ENCODE measurements around the gene OR7C1. TPM values are rescaled to one million over a fixed set of nuclear protein-coding genes. Genes with fewer than 3 reads are reported as not detected.

The OR7C1 gene
- total and polyA plus RNA-seq, 2 of the 8 experiments (the other 6 are each of a cell fraction or from before 2014, with no cell fraction given): not detected

DNA sequence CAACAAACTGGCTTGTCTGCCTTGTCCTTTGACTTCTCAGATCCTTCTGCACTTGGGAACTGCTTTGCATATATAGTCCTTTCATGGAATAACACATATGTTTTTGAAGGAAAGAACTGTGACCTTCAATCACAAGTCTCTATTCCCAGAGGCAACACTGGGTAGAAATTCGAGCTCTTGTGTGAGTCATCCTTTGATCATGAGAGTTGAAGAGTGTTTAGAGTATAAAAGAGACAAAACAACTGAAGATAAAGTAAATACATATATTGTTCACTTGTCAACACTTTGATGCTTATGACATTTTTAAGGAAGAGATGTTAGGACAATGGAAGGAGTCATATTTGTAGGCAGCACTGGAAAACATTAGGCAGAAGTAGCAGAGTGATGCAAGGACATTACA lies 5.2 kb upstream of the OR7C1 start:
- no peak overlapping the region for H2AFZ ChIP-seq (ENCODE audit: low read length)
- no peak overlapping the region for H3K9ac ChIP-seq (replicated peaks in 1 of 4; ENCODE audit: extremely low read depth in 1 of 4, low read depth in 3 of 4, low read length in 3 of 4)
- H2BK15ac ChIP-seq (ENCODE audit: low read length): no peak overlapping the region
- H3K27me3 ChIP-seq (replicated peaks in 1 of 4; ENCODE audit: control insufficient read depth in 3 of 4, extremely low read depth in 1 of 4, insufficient read depth in 3 of 4, low read length in 3 of 4): no peaks in the 10 kb centered on the region
- H3K4ac ChIP-seq (replicated peaks; ENCODE audit: insufficient read length, low read depth, low read length): no peak overlapping the region
- WGBS, 2 experiments (ENCODE audit: extremely low coverage in 1 of 2, insufficient coverage in 1 of 2, insufficient read length in 1 of 2, insufficient replicate concordance in 2 of 2, low coverage in 1 of 2, low lambda C conversion rate in 2 of 2, missing lambda C conversion rate in 1 of 2): 43% methylated on average over 1 of the region's 1 CpG; no CpG with 5 or more reads in 1 of the 2 experiments
- H3K4me3 ChIP-seq (ENCODE audit: extremely low read depth in 1 of 4, insufficient read depth in 2 of 4, low read depth in 3 of 4, low read length in 4 of 4): no peak overlapping the region
- H4K8ac ChIP-seq (ENCODE audit: extremely low read depth, insufficient read depth, low read length): no peak overlapping the region
- no peak overlapping the region for H2BK120ac ChIP-seq (replicated peaks; ENCODE audit: low read depth, low read length)
- FAIRE-seq (no peak), DNase-seq (ENCODE audit: low read depth in 1 of 2, low spot score in 2 of 2) (no peak)
- H3K4me2 ChIP-seq (ENCODE audit: insufficient read depth in 1 of 2, low read depth in 2 of 2, low read length in 2 of 2): no peak overlapping the region
- peaks cover 64 to 68% of the 10 kb centered on the region in 2 experiments for H3K9me3 ChIP-seq (ENCODE audit: insufficient read depth in 2 of 2, low read depth in 1 of 2, low read length in 1 of 2)
- no peak overlapping the region for H3K14ac ChIP-seq (ENCODE audit: insufficient read length)
- no peak overlapping the region for H2BK12ac ChIP-seq (ENCODE audit: low read depth, low read length)
- no peak overlapping the region for H3K27ac ChIP-seq (ENCODE audit: low read depth, low read length)
- no peak overlapping the region for H2BK5ac ChIP-seq (ENCODE audit: low read depth, low read length)
- H2BK20ac ChIP-seq (ENCODE audit: low read length): no peak overlapping the region
- H3K56ac ChIP-seq (replicated peaks; ENCODE audit: insufficient read length, low read depth, low read length): no peak overlapping the region
- H4K5ac ChIP-seq (ENCODE audit: insufficient read length, low read depth, low read length): no peak overlapping the region
- H3K79me2 ChIP-seq (ENCODE audit: control insufficient read depth in 1 of 2, insufficient read depth in 2 of 2, low read length in 2 of 2): no peaks in the 10 kb centered on the region
- no peak overlapping the region for H4K91ac ChIP-seq (replicated peaks; ENCODE audit: insufficient read length, low read length)
- no peaks in the 10 kb centered on the region for H3K36me3 ChIP-seq (ENCODE audit: control insufficient read depth in 2 of 4, insufficient read depth in 4 of 4, low read length in 3 of 4)
- no peak overlapping the region for H3K23ac ChIP-seq (ENCODE audit: insufficient read length)
- ChIA-PET POLR2A (ENCODE audit: partially characterized antibody) (no interaction called here), CTCF (ENCODE audit: partially characterized antibody) (no interaction called here)
- H3K23me2 ChIP-seq (ENCODE audit: low read depth, low read length): no peaks in the 10 kb centered on the region
- no peak overlapping the region for H2AK5ac ChIP-seq (ENCODE audit: low read depth, low read length)
- no peaks in the 10 kb centered on the region for H3K79me1 ChIP-seq (ENCODE audit: low read depth, low read length)
- H3K4me1 ChIP-seq (replicated peaks in 1 of 4; ENCODE audit: control insufficient read depth in 3 of 4, insufficient read depth in 4 of 4, low read length in 3 of 4): no peaks in the 10 kb centered on the region
- H4K20me1 ChIP-seq (replicated peaks in 1 of 2; ENCODE audit: control insufficient read depth in 1 of 2, insufficient read depth in 2 of 2, low read length in 2 of 2): no peaks in the 10 kb centered on the region
- no peak overlapping the region for H3K18ac ChIP-seq (ENCODE audit: extremely low read depth, low read length)
- TF ChIP-seq SIX5 (IDR thresholded peaks at IDR 0.05; ENCODE audit: low read depth, low read length) (no peak), RFX5 (IDR thresholded peaks at IDR 0.05; ENCODE audit: borderline replicate concordance, low read depth, low read length) (no peak), RXRA (IDR thresholded peaks at IDR 0.05; ENCODE audit: insufficient read depth, low read depth, low read length) (no peak), HDAC6 (IDR thresholded peaks at IDR 0.05; ENCODE audit: low read depth, low read length) (no peak), TBP (IDR thresholded peaks at IDR 0.05; ENCODE audit: low read depth, low read length) (no peak), SRF (IDR thresholded peaks at IDR 0.05; ENCODE audit: low read depth, low read length) (no peak), CTBP2 (IDR thresholded peaks at IDR 0.05; ENCODE audit: borderline replicate concordance, insufficient read depth, insufficient read length, low read length) (no peak), ASH2L (IDR thresholded peaks at IDR 0.05; ENCODE audit: low read length) (no peak), BCL11A (IDR thresholded peaks at IDR 0.05; ENCODE audit: low read depth in 2 of 2, low read length in 2 of 2) (no peak), RAD21 (IDR thresholded peaks at IDR 0.05 in 1 of 2, conservative IDR thresholded peaks at IDR 0.05 in 1 of 2; ENCODE audit: low read depth in 2 of 2, low read length in 2 of 2) (no peak), EGR1 (IDR thresholded peaks at IDR 0.05; ENCODE audit: borderline replicate concordance, low read depth, low read length) (no peak), SUZ12 (IDR thresholded peaks at IDR 0.05; ENCODE audit: low read length) (no peak)
- TF ChIP-seq, protein P1, sequence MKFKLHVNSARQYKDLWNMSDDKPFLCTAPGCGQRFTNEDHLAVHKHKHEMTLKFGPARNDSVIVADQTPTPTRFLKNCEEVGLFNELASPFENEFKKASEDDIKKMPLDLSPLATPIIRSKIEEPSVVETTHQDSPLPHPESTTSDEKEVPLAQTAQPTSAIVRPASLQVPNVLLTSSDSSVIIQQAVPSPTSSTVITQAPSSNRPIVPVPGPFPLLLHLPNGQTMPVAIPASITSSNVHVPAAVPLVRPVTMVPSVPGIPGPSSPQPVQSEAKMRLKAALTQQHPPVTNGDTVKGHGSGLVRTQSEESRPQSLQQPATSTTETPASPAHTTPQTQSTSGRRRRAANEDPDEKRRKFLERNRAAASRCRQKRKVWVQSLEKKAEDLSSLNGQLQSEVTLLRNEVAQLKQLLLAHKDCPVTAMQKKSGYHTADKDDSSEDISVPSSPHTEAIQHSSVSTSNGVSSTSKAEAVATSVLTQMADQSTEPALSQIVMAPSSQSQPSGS (IDR thresholded peaks at IDR 0.05; ENCODE audit: low read length): no peak

Data from H1 (cell line).